SK-N-MC (cell line): ENCODE results near the gene RCC1.

ENCODE experiments used
- EZH2 ChIP-seq: fragments of 200-600 bp; sonication (generic); IDR thresholded peaks from one replicate; pipeline ENCODE4 v1.6.1; 2017; ENCODE audit warnings: antibody characterized with exemption
- POLR2AphosphoS5 ChIP-seq: IDR thresholded peaks from 2 replicates; pipeline ENCODE4 v1.6.1; 2012; ENCODE audit warnings: mild to moderate bottlenecking, low read depth, low read length, borderline replicate concordance

- TF ChIP-seq POLR2AphosphoS5 (peak; percentile 88), EZH2 (no peak)
Observed at GRCh38 chr1:28518000-28518744, 12.3 kb downstream of the RCC1 start.
